Hematopoietic multipotent progenitor cell treated with erythropoietin and hydrocortisone succinate and interleukin-3 and kit ligand, for 17 days (in vitro differentiated cells): ENCODE results near the gene PLCB1.
"Not testable (repeated sequence)": the region's sequence is repeated elsewhere in the genome, so short reads cannot be mapped to it uniquely, and the experiment has no call there.

Experiments used
- DNase-seq: peaks from one replicate; pipeline ENCODE4 v3.0.0-alpha.2; 2015; ENCODE audit warnings: low spot score

The PLCB1 gene

GRCh38 chr20:8156235-8157079 lies 24.4 kb downstream of the PLCB1 start:
- no peak for DNase-seq

GRCh38 chr20:8159217-8159616 lies 27.2 kb downstream of the PLCB1 start:
- not testable (repeated sequence) for DNase-seq

- DNase-seq = no peak
Observed at GRCh38 chr20:8161264-8162071, 29.4 kb downstream of the PLCB1 start.

- DNase-seq = no peak
Observed at GRCh38 chr20:8162610-8163009, 30.5 kb downstream of the PLCB1 start.

GRCh38 chr20:8163543-8163942 lies 31.5 kb downstream of the PLCB1 start:
- DNase-seq = no peak

DNA sequence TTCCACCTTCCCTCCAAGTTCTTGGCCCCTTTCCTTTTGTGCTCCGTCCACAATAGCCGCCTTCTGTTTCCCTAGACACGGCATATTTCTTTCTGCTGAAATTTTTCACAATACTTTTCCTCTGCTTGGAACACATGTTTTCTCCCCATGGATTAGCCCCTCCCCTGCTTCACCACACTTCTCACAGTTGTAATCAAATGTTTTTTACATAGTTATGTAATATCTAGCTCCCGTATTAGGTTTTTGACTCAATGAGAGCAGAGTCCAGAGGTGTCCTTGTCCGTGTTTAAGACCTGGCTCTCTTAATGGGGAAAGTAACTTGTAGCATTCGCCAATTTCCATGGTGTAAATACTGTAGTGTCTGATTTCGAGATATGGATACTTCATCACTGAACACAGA lies 34.7 kb downstream of the PLCB1 start:
- no peak for DNase-seq

GRCh38 chr20:8168785-8169288 lies 36.8 kb downstream of the PLCB1 start:
- no peak for DNase-seq

GRCh38 chr20:8170921-8171320 lies 38.9 kb downstream of the PLCB1 start:
- DNase-seq = no peak

GRCh38 chr20:8172191-8172590 lies 40.1 kb downstream of the PLCB1 start:
- DNase-seq = no peak

DNA sequence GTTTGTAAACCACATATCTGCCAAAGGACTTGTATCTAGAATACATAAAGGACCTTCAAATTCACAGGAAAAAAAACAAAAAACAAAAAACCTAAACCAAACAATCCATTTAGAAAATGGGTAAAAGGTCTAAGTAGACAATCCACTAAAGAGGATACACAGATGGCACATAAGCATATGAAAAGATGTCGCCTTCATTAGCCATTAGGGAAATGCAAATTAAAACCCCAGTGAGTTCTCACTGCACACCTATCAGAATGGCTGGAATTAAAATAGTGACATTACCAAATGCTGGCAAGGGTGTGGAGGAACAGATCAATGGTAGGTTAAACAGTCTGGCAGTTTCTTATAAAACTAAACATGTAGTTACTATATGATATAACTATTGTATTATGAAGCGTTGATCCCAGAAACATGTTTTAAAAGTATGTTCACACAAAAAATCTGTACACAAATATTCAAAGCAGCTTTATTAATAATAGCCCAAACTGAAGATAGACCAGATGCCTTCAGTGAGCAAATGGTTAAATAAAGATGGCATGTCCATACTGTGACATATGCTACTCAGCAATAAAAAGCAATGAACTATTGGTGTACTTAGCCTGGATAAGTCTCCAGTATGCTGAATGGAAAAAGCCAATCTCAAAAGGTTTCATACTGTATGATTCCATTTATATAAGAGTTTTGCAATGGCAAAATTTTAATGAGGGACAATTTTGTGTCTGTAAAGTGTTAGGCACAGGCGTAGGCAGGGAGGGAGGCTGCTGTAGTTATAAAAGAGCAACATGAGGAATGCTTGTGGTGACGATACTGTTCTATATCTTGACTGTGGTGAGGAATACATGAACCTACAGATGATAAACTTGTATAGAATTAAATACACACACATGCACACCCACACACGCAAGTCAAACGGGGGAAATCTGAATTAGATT lies 43.9 kb downstream of the PLCB1 start:
- no peak for DNase-seq

GRCh38 chr20:8183526-8183925 lies 51.5 kb downstream of the PLCB1 start:
- no peak for DNase-seq

DNA sequence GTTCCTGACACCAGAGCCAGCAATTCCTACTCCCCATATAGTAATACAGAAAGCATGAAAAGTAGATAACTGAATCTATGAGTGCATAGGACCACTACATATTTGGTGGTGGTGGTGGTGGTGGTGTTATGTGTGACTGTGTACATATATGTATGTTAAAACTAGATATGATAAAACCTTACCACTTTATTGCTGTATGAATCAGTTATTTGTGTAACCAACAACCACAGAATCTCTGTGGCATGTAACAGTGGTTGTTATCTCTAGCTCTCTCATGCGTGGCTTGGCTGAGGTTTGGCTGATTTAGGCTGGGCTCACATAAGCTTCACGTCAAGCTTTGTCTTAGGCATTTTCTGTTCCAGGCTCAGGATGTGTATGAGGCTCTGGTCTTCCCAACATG lies 55.7 kb downstream of the PLCB1 start:
- DNase-seq = no peak

DNA sequence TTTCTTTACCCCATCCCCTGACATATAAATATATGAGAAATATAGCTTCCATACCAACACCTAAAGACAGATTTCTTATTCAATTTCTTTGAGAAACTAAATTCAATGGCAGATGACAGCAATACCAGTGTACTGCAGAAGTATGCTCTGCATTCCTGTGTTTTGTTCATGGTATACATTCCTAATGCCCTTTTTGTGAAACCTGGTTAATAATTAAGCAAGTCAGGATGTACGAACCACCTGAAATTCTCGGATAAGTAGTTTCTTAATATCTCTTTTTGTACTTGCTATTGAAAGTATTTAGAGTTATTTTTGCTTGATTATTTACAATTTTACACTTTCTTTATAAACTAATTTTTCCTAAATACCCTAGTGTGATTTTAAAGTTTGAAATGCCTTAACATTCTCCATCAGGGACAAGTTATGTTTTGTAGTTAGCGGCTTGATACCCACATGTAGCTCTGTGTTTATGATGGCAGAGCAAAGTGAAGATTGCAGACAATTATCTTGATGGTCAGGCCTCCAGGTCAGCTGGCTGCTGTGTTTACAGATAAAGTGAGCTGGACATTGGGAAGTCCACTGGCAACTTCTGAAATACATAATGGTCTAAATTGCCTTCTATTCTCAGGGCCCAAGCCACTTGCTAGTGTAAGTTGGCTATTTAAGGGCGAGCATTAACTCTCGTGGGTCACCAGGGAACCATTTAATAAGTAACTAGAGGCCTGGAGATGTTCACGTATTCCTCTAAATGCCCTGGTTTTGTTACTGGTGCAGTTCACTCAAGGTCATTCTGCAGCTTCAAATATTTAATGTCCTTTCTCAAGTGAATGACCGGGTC lies 58.2 kb downstream of the PLCB1 start:
- no peak for DNase-seq

- no peak for DNase-seq
Observed at GRCh38 chr20:8194721-8195120, 62.7 kb downstream of the PLCB1 start.

- DNase-seq = no peak
Observed at GRCh38 chr20:8196096-8196495, 64.0 kb downstream of the PLCB1 start.

DNA sequence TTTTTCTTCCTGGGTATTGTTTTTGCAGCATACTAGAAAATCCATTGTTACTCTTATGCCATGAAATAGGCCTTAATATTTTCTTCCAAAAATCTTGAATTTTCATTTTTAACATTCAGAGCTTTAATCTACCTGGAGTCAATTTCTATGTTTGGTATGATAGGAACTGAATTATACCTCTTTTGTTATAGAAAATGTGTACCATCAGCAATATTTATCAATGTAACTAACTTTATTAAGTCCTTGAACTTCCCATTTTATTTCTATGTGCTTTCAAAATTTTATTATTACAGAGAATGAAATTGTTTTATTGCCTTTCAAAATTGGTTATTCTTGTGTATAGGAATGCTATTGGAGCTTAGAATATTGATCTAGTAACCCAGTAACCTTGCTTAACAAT lies 68.2 kb downstream of the PLCB1 start:
- no peak for DNase-seq

- DNase-seq = no peak
Observed at GRCh38 chr20:8203366-8203765, 71.3 kb downstream of the PLCB1 start.

GRCh38 chr20:8205996-8206395 lies 73.9 kb downstream of the PLCB1 start:
- DNase-seq = no peak

DNA sequence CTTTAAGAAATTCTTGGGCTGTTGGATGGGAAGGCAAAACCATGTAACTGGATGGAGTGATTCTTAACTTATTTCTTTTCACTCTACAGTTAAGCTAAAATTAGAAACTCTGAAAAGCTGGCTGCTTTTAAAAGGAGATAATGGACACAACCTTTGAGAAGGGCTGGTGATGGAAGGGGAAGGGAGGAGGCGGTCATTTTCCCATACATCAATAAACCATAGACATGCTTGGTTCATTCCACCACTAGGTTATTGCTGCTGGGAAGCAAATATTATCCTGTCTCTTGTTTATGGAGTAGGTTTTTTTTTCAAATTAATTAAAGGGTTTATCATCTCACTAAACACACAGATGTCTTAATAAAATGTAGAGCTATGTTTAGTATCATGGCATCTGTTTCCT lies 76.2 kb downstream of the PLCB1 start:
- DNase-seq = no peak

- no peak for DNase-seq
Observed at GRCh38 chr20:8209061-8209460, 77.0 kb downstream of the PLCB1 start.

DNA sequence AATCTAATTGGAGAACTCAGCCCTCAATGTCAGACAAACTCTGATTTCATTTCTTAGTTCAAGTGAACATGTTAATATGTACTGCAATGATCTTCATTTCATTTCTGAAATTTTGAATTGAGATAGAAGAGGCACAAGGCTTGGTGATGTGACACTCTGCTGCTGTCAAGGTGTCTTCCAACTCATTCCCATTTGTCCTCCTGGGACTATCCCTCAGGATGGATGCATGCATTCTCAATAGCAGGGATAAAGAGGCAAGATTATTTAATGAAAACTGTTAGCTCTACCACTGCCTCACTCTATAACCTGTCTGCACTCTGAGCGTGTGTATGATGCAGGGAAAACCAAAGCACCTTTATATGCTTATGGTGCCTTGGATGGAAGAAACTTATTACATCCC lies 78.7 kb downstream of the PLCB1 start:
- no peak for DNase-seq
